Pancreas (tissue), 10 donors: ENCODE data around the gene PSMA6. TPM values are rescaled to one million over a fixed set of nuclear protein-coding genes. Genes with fewer than 3 reads are reported as not detected.
"Not testable (repeated sequence)": the region's sequence is repeated elsewhere in the genome, so short reads cannot be mapped to it uniquely, and the experiment has no call there.

Source experiments
- ATAC-seq, 4 donors: fragments of 200-7000 bp; cut with Tn5 transposase; one replicate each; pipeline versions ENCODE4 v1.8.0 to v1.9.1; 2020; ENCODE audit warnings: mild to moderate bottlenecking in 4 of 4, moderate library complexity in 4 of 4
- DNase-seq, 6 donors: peaks; one replicate each; pipeline ENCODE4 v3.0.0-alpha.2; 2020
- FAIRE-seq: peaks from 2 replicates; lab custom pipeline; 2012; peaks lifted over from hg19 to GRCh38; lab: Jason Lieb, UNC
- H3K27ac ChIP-seq, 4 donors: fragments of 200-600 bp; sonication (generic); 1 replicate in 3 of 4; 2 replicates in 1 of 4; pipeline versions ENCODE4 v1.5.0 to v1.8.0; 2020
- H3K27me3 ChIP-seq, 4 donors: fragments of 200-600 bp; one replicate each; pipeline ENCODE4 v1.8.0; 2021
- H3K36me3 ChIP-seq, 3 donors: fragments of 200-600 bp; sonication (generic) in 1 of 3; one replicate each; pipeline versions ENCODE4 v1.5.0 to v1.8.0; 2020 to 2021
- H3K4me1 ChIP-seq, 3 donors: fragments of 200-600 bp; one replicate each; pipeline ENCODE4 v1.8.0; 2021
- H3K4me3 ChIP-seq, 4 donors: fragments of 200-600 bp; sonication (generic) in 2 of 4; one replicate each; pipeline versions ENCODE4 v1.5.0 to v1.8.0; 2020 to 2021
- H3K9me3 ChIP-seq, 4 donors: fragments of 200-600 bp; one replicate each; pipeline ENCODE4 v1.8.0; 2021
- WGBS, 2 donors: extraction: QIAGEN DNeasy Blood & Tissue Kit; methylation state at CpG; one replicate each; pipeline ENCODE4 v1.1.7; 2013; 5-methylcytosine and 5-hydroxymethylcytosine counted together
- intact Hi-C, 3 donors: fragments of 100-400 bp; cut with DNase I; formaldehyde crosslinking; loops; one replicate each; pipeline versions ENCODE4 v1.11.1 to v1.14.2; 2022
- polyA plus RNA-seq, 2 donors: library from polyadenylated mRNA; stranded (reverse); fragments of 200-250 nt; gene quantifications; one replicate each; pipeline ENCODE4 v1.2.3, GENCODE V29; 2013
- total RNA-seq, 6 donors: library from RNA; stranded (reverse); fragmentation: NEBNext Ultra II Directional in 4 of 6; extraction: Animal tissue kit (Norgen Biotek cat#: 25700) in 4 of 6; gene quantifications; one replicate each; pipeline versions ENCODE4 v1.2.1 to v1.2.4, GENCODE V29; 2021 to 2023
- TF ChIP-seq, protein P1 (sequence below), 4 donors: fragments of 200-600 bp; sonication (generic) in 3 of 4; IDR thresholded peaks; one replicate each; pipeline versions ENCODE4 v1.5.0 to v1.8.0; 2021; ENCODE audit warnings: antibody characterized with exemption in 4 of 4
- donor health status: healthy with polysubstance abuse.
- donor health status: DM: no; HTN: no; CAD: no; lungs with moderate emphysema.
- donor health status: DM: no; HTN: no; CAD: no.
- donor health status: control.
- donor health status: control.
- donor health status: Bipolar disorder and iron deficiency.
- donor health status: DM: yes; HTN: yes; CAD: no.
- donor health status: DM: no; HTN: no; CAD: no.
- donor health status: DM: no; HTN: no; CAD: no.
- donor health status: DM: yes; HTN: yes; CAD: no.

Gene PSMA6
- total and polyA plus RNA-seq, 8 donors = 41.2 to 83.3 (median 58.4) TPM

DNA sequence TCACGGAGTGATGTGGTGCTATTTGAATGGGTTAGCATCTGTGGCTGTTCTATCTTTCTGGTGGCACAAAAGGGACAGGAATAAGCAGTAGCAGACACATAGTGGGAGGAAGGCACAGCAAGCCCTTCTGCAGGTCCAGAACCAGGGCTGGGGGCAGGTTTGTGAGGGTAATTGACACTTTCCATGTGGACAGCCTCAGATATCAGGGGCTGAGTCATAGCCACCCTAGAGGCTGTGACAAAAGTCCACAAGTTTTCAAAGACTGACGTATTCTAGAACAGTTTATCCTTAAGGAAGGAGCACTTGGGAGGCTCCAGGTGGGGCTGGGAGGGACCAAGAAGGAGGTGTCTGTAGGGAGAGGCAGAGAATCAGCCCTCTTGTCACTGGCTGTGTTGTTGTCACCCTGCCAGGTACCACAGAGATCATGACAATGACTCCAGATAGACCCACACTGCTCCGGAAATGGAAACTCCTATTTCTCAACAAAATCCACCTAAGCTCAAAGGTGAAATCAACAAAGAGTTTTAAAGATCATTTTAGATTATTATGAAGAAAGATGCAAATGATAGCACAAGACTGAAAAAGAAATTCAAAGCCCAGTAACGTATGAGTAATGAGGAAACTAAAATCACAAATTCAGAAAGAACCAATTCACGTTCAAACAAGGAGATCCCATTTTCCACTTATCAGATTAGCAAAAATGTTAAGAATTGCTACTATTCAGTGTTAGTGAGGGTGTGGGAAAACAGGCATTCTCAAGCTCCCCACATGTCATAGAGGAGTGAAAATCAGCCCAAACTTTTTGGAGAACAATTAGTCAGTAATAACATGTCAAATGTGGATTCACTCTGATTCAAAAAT lies 64.0 kb downstream of the PSMA6 start:
- Histone ChIP-seq H3K36me3 (no peaks in the 10 kb centered on the region), H3K27me3 (no peaks in the 10 kb centered on the region), H3K4me1 (peaks cover 0 to 3% (median 0%) of the 10 kb centered on the region in 3 donors), H3K27ac (peak overlapping the region in 2 of 4 donors; percentile 44 to 47), H3K9me3 (no peaks in the 10 kb centered on the region), H3K4me3 (no peak overlapping the region)
- FAIRE-seq (no peak), ATAC-seq (peak; percentile 55 to 83 (median 68)), DNase-seq (no peak)
- intact Hi-C loops = no loop called here
- WGBS, 2 donors = 41 to 47% methylated on average over 5 of the region's 5 CpGs
- TF ChIP-seq, protein P1, sequence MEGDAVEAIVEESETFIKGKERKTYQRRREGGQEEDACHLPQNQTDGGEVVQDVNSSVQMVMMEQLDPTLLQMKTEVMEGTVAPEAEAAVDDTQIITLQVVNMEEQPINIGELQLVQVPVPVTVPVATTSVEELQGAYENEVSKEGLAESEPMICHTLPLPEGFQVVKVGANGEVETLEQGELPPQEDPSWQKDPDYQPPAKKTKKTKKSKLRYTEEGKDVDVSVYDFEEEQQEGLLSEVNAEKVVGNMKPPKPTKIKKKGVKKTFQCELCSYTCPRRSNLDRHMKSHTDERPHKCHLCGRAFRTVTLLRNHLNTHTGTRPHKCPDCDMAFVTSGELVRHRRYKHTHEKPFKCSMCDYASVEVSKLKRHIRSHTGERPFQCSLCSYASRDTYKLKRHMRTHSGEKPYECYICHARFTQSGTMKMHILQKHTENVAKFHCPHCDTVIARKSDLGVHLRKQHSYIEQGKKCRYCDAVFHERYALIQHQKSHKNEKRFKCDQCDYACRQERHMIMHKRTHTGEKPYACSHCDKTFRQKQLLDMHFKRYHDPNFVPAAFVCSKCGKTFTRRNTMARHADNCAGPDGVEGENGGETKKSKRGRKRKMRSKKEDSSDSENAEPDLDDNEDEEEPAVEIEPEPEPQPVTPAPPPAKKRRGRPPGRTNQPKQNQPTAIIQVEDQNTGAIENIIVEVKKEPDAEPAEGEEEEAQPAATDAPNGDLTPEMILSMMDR (IDR thresholded peaks at IDR 0.05) = no peak

- H3K4me3 ChIP-seq, DNase-seq, intact Hi-C loops, H3K27ac ChIP-seq, FAIRE-seq, H3K4me1 ChIP-seq, H3K9me3 ChIP-seq, ATAC-seq, H3K36me3 ChIP-seq, H3K27me3 ChIP-seq: not testable (repeated sequence)
- WGBS, 2 donors = 75 to 86% methylated on average over 7 of the region's 7 CpGs
These were observed 67.5 kb downstream of the PSMA6 start for GRCh38 chr14:35359655-35360054.

GRCh38 chr14:35361141-35361480 lies 68.9 kb downstream of the PSMA6 start:
- peaks cover 0 to 3% (median 0%) of the 10 kb centered on the region in 3 donors for H3K4me1 ChIP-seq
- intact Hi-C loops = no loop called here
- no peaks in the 10 kb centered on the region for H3K9me3 ChIP-seq
- ATAC-seq = no peak
- no peak overlapping the region for H3K4me3 ChIP-seq
- 75 to 80% methylated on average over 8 of the region's 8 CpGs for WGBS, 2 donors
- no peak for FAIRE-seq
- no peak overlapping the region for H3K27ac ChIP-seq
- no peaks in the 10 kb centered on the region for H3K36me3 ChIP-seq
- TF ChIP-seq, protein P1 (IDR thresholded peaks at IDR 0.05) = no peak
- no peak for DNase-seq
- H3K27me3 ChIP-seq = no peaks in the 10 kb centered on the region

DNA sequence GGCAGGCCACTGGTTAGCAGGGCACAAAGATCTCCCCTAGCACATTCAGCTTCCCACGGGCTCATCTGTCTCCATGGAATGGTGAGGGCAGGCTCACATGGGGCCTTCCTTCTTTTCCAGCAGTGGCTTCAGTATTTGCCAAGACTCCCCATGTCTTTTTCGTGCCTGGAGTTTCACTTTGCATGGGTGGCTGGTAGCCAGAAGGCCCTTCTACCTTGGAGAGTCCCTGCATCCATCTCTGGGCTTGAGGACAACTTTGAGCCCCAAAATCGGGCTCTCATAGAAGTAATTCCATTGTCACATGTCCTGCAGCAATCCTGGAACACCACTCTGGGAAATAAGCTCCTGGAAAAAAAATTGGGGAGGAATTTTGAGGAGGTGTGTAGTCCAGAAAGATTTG lies 70.3 kb downstream of the PSMA6 start:
- H3K27me3 ChIP-seq = no peaks in the 10 kb centered on the region
- TF ChIP-seq, protein P1 (IDR thresholded peaks at IDR 0.05) = no peak
- intact Hi-C loops = no loop called here
- WGBS, 2 donors = 46 to 56% methylated on average over 3 of the region's 3 CpGs
- no peaks in the 10 kb centered on the region for H3K9me3 ChIP-seq
- no peaks in the 10 kb centered on the region for H3K36me3 ChIP-seq
- no peak overlapping the region for H3K4me3 ChIP-seq
- H3K4me1 ChIP-seq = no peaks in the 10 kb centered on the region
- no peak for DNase-seq
- FAIRE-seq = no peak
- no peak overlapping the region for H3K27ac ChIP-seq
- ATAC-seq = no peak

DNA sequence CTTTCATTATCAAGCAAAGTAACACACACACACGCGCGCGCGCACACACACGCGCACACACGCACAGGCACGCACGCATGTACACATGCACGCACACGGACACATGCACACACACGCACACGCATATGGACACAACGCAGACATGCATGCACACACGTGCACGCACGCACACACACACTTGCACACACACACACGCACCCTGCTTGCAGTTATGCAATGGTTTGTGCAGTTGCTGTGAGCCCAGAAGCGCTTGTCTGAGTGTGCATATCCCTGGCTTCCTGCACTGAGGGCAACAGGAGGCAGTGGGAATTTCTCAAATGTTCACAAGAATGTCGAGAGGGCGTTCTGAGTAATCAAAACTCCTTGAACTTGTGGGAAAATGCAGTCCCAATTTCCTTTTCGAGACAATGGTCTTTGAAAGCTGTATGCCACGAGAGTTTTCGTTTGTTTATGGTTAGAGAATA lies 70.8 kb downstream of the PSMA6 start:
- TF ChIP-seq, protein P1 (IDR thresholded peaks at IDR 0.05) = no peak
- 80 to 85% methylated on average over 25 of the region's 25 CpGs for WGBS, 2 donors
- Histone ChIP-seq H3K36me3 (no peaks in the 10 kb centered on the region), H3K9me3 (no peaks in the 10 kb centered on the region), H3K4me3 (no peak overlapping the region), H3K4me1 (no peaks in the 10 kb centered on the region), H3K27ac (no peak overlapping the region), H3K27me3 (no peaks in the 10 kb centered on the region)
- FAIRE-seq = no peak
- ATAC-seq = no peak
- intact Hi-C loops = no loop called here
- DNase-seq = no peak
